Fibroblast of skin of right biceps (primary cell): ENCODE data around the gene NXPE2.
A peak's percentile ranks its signal among the peaks of the same experiment; 100 is the strongest.
"Not testable (repeated sequence)": the region's sequence is repeated elsewhere in the genome, so short reads cannot be mapped to it uniquely, and the experiment has no call there.

Experiments used
- DNase-seq: peaks from one replicate; pipeline ENCODE4 v3.0.0-alpha.2; 2013

NXPE2 gene

GRCh38 chr11:114678125-114679036, at the start of gene NXPE2:
Gene NXPE2 (plus strand): TSS chr11:114678527. CDS start chr11:114678576, 49 bp downstream.
- peak; percentile 48 for DNase-seq

DNA sequence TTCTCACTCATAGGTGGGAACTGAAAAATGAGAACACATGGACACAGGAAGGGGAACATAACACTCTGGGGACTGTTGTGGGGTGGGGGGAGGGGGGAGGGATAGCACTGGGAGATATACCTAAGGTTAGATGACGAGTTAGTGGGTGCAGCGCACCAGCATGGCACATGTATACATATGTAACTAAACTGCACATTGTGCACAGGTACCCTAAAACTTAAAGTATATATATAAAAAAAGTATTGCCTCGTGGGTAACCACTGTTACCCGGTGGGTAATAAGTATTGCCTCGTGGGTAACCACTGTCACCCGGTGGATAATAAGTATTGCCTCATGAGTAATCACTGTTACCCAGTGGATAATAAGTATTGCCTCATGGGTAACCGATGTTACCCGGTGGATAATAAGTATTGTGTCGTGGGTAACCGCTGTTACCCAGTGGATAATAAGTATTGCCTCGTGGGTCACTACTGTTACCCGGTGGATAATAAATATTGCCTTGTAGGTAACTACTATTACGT, 46.8 kb upstream of the NXPE2 start:
- not testable (repeated sequence) for DNase-seq

DNA sequence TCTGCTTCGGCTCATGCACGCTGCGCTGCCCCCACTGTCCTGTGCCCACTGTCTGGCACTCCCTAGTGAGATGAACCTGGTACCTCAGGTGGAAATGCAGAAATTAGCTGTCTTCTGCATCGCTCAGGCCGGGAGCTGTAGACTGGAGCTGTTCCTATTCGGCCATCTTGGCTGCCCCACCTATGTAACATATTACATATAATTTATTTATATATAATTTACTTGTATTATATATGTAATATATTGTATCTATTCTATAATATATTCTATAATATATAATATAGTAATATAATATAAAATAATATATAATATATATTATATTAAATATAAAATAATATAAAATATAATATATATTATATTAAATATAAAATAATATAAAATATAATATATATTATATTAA, 38.9 kb upstream of the NXPE2 start:
- DNase-seq = not testable (repeated sequence)

- DNase-seq = no peak
Observed at GRCh38 chr11:114650661-114651060, 27.7 kb upstream of the NXPE2 start.

- DNase-seq = no peak
Observed at GRCh38 chr11:114651145-114651718, 27.1 kb upstream of the NXPE2 start.

DNA sequence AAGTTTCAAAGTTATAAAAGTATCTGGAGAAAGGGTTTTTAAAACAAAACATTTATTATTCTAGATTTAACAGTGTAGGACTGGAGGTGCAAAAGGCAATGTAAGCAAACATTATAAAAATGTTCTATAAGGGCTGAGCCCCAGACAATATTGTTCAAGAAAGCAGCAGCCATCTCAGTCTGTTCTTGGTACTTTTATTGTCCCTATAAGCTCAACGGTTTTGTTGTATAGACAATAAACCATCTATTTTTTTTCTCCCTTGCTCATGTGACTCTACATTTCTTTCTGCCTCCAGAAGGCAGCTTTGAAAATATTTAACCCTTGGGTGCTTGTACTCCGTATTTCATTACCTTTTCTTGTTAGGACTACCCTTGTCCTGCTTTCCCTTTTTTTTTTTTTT, 25.2 kb upstream of the NXPE2 start:
- no peak for DNase-seq

DNA sequence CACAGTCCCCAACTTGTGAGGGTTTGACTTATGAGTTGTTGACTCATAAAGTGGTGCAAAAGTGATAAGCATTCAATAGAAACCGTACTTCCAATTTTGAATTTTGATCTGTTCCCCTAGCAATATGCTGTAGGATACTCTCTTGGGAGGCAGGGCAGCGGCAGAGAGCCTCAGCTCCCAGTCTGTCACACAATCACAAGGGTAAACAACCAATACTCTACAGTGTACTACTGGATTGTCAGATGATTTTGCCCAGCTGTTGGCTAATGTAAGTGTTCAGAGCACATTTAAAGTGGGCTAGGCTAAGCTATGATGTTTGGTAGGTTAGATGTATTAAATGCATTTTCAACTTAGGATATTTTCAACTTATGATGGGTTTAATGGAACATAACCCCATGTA, 13.7 kb upstream of the NXPE2 start:
- no peak for DNase-seq

DNA sequence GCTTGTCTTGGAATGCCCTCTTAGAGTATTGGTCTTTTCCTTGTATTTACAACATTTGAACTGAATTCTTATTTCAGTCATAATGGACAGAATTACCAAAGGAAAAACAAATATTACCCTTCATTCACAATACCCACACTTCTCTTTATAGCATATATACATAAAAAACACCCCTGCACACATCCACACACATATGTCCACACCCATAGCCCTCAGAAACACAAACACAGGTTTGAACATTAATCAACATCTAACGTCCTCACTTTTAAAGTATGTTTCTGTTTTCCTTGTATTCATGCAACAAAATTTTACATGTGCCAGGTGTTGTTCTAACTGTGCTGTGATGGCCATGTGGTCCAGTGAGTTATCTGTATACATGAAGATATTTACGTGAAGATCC, 11.6 kb upstream of the NXPE2 start:
- DNase-seq = no peak

GRCh38 chr11:114668109-114668508, 10.2 kb upstream of the NXPE2 start:
- no peak for DNase-seq

- DNase-seq = no peak
Observed at GRCh38 chr11:114673661-114674060, 4.7 kb upstream of the NXPE2 start.

- no peak for DNase-seq
Observed at GRCh38 chr11:114679505-114679904, 1.2 kb downstream of the NXPE2 start.

GRCh38 chr11:114683007-114683406, 4.7 kb downstream of the NXPE2 start:
- no peak for DNase-seq

DNA sequence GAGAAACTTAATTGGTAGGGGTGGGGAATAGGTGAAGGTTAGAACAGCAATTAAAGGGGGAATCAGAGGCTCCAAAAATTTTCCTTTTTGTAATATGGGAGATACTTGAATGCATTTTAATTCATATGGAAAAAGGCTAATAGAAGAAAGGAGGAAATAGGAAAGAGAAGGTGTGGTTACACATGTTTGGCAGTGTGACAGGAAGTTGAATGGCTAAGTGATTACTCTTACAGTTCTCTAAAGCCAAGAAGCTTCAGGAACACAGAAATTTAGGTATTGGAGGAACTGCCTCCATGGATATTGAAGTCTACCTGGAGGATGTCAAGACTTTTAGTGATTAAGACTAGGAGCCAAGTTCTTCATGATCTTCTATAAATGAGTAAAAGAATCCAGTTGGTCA, 6.3 kb downstream of the NXPE2 start:
- no peak for DNase-seq

DNA sequence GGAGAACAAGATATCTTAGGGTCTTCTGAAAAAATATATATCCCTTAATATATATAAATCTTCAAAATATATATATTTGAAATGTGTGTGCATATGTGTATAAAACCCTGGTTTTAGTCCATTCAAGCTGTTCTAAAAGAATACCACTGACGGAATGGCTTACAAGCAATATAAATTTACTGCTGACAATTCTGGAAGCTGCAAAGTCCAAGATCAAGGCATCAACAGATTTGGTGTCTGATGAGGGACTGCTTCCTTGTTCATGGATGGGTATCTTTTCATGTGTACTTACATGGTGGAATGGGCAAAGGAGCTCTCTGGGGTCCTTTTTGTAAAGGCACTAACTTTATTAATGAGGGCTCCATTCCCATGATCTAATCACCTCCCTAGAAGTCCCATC, 6.8 kb downstream of the NXPE2 start:
- no peak for DNase-seq

GRCh38 chr11:114705280-114706024, 27.1 kb downstream of the NXPE2 start:
- no peak for DNase-seq

- no peak for DNase-seq
Observed at GRCh38 chr11:114709960-114710359, 31.6 kb downstream of the NXPE2 start.

GRCh38 chr11:114713756-114714155, 35.4 kb downstream of the NXPE2 start:
- DNase-seq = no peak

DNA sequence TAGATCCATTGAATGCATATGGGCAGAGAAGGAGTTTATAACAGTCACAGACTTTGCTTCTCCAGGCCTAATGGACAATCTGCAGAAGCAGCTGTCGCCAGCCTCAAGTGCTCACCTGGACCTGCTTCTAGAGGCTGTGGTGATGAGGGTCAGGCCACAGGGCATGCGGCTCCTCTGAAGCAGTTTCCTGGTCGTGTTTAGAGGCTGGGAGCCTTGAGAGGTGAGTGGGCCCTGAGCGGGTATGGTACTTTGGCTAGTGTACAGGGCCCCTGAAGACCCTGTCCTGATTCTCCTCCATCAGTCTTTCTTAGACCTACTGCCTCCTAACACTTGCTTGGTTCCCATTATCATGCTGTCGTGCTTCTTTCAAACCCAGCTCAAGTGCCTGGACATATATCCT, 41.2 kb downstream of the NXPE2 start:
- no peak for DNase-seq

DNA sequence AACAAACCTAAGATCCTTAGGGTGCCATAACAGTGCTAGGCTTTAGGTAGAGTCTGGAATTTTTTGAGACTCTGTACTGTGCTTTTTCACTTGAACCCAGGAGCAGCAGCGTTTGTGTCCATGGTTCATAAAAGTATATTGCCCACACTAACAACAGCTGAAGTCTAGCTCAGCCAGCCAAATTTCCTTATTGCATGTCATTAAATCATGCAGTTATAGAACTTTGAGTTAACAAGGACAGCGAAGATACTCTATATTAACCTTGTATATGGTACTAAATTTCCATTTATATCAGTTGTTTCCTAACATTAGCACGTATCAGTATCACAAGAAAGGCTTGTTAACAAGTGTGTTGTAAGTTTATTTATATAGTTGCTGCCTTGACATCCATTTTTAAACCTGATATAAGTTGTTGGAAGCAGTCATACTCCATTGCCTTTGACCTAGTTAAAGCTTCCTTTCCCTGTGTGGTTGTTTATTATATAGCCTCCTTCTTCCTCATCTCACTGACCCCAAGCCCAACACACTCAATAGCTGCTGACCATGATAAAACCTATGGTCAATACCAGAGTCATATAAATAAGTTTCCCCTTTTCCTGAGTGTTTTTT, 46.7 kb downstream of the NXPE2 start:
- no peak for DNase-seq

GRCh38 chr11:114725623-114726022, 47.3 kb downstream of the NXPE2 start:
- DNase-seq = no peak

DNA sequence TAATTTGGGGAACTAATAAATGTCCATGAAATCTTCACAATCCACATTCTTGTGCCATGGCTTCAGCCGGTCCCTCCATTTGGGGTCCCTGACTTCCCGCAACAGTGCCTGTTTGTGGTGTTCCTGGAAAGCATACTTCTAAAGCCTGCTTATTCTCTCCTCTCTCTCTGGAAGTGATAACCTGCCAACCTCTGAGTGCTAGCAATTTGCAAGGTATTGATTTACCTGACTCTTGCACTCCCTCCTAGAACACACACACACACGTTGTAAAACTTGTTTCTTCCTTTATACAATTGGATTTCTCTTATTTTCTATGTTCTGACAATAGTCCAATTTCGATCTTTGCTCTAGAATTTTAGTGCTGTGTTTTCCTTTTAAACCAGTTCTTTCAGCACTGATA, 58.5 kb downstream of the NXPE2 start:
- DNase-seq = no peak

DNA sequence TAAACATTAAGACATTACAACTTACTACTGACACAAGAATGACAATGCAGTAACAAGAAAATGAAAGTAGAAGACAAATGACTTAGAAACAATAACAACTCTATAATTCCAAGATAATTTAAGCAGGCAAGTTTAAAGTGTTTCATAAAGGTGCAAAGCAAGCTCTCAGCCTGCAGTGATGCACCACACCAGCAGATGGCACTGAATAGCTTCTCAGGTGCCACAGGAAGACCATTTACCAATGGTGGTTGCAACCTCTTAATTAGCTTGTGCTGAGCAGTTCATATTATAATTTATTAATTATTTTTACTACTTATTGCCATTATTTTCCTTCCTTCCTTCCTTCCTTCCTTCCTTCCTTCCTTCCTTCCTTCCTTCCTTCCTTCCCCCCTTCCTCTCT, 60.6 kb downstream of the NXPE2 start:
- peak; percentile 40 for DNase-seq

- DNase-seq = no peak
Observed at GRCh38 chr11:114745150-114745671, 66.9 kb downstream of the NXPE2 start.
